CD4-positive, alpha-beta T cell treated with Interleukin-15 for 1 hour (primary cell): ENCODE measurements around the gene FAM209A.
"Not testable (repeated sequence)": the region's sequence is repeated elsewhere in the genome, so short reads cannot be mapped to it uniquely, and the experiment has no call there.

ENCODE experiments used
- DNase-seq: peaks from one replicate; pipeline ENCODE4 v3.0.0-alpha.2; 2020

The FAM209A gene

GRCh38 chr20:56524444-56524843, at the start of gene FAM209A:
Gene FAM209A (plus strand): TSS chr20:56524744. CDS start chr20:56524809, 65 bp downstream.
- DNase-seq: not testable (repeated sequence)

- peak; percentile 36 for DNase-seq
These were observed 40.6 kb upstream of the FAM209A start for GRCh38 chr20:56483970-56484369.

- DNase-seq: no peak
These were observed 37.3 kb upstream of the FAM209A start for GRCh38 chr20:56487216-56487615.

GRCh38 chr20:56488566-56488965, 36.0 kb upstream of the FAM209A start:
- DNase-seq: no peak

GRCh38 chr20:56501116-56501515, 23.4 kb upstream of the FAM209A start:
- DNase-seq: no peak

- DNase-seq: no peak
These were observed 20.6 kb upstream of the FAM209A start for GRCh38 chr20:56503916-56504315.

- DNase-seq: no peak
These were observed 20.1 kb upstream of the FAM209A start for GRCh38 chr20:56504373-56505005.

- DNase-seq: no peak
These were observed 18.4 kb upstream of the FAM209A start for GRCh38 chr20:56506103-56506502.

- no peak for DNase-seq
These were observed 12.6 kb upstream of the FAM209A start for GRCh38 chr20:56511926-56512325.

GRCh38 chr20:56513161-56514150, 11.1 kb upstream of the FAM209A start:
- DNase-seq: no peak

GRCh38 chr20:56516631-56517030, 7.9 kb upstream of the FAM209A start:
- no peak for DNase-seq

- DNase-seq: no peak
These were observed 7.3 kb upstream of the FAM209A start for GRCh38 chr20:56517211-56517610.

GRCh38 chr20:56517641-56518040, 6.9 kb upstream of the FAM209A start:
- DNase-seq: no peak

- no peak for DNase-seq
These were observed 6.4 kb upstream of the FAM209A start for GRCh38 chr20:56518126-56518525.

GRCh38 chr20:56518721-56519398, 5.7 kb upstream of the FAM209A start:
- DNase-seq: no peak

- no peak for DNase-seq
These were observed 5.0 kb upstream of the FAM209A start for GRCh38 chr20:56519551-56519950.

- DNase-seq: no peak
These were observed 4.4 kb upstream of the FAM209A start for GRCh38 chr20:56520180-56520579.

GRCh38 chr20:56520746-56521354, 3.7 kb upstream of the FAM209A start:
- DNase-seq: not testable (repeated sequence)

GRCh38 chr20:56522311-56522710, 2.2 kb upstream of the FAM209A start:
- DNase-seq: no peak

GRCh38 chr20:56527521-56527920, 3.0 kb downstream of the FAM209A start:
- no peak for DNase-seq

GRCh38 chr20:56532946-56533345, 8.4 kb downstream of the FAM209A start, which contains the start of gene FAM209B:
Gene FAM209B (plus strand): TSS chr20:56533246. CDS start chr20:56533342, 96 bp downstream.
- DNase-seq: not testable (repeated sequence)

GRCh38 chr20:56537997-56538396, 13.5 kb downstream of the FAM209A start:
- no peak for DNase-seq

- no peak for DNase-seq
These were observed 15.9 kb downstream of the FAM209A start for GRCh38 chr20:56540415-56540814.
